Left ventricle myocardium superior (tissue), 1 donor: ENCODE results near the gene MS4A10. TPM values are rescaled to one million over a fixed set of nuclear protein-coding genes. Genes with fewer than 3 reads are reported as not detected.
"Not testable (repeated sequence)": the region's sequence is repeated elsewhere in the genome, so short reads cannot be mapped to it uniquely, and the experiment has no call there.

Source experiments
- ATAC-seq: fragments of 200-7000 bp; cut with Tn5 transposase; one replicate; pipeline ENCODE4 v1.9.1; 2020; ENCODE audit warnings: mild to moderate bottlenecking, moderate library complexity
- DNase-seq: peaks from one replicate; pipeline ENCODE4 v3.0.0-alpha.2; 2020
- intact Hi-C: fragments of 100-400 bp; cut with micrococcal nuclease; formaldehyde crosslinking; loops from one replicate; pipeline ENCODE4 v1.11.0; 2022
- long read RNA-seq: library from polyadenylated mRNA; unstranded; transcript quantifications from one replicate; pipeline ENCODE4 v2.0.0, GENCODE V29; 2021
- total RNA-seq: library from RNA; stranded (reverse); fragmentation: NEBNext Ultra II Directional; extraction: Animal tissue kit (Norgen Biotek cat#: 25700); gene quantifications from one replicate; pipeline ENCODE4 v1.2.1, GENCODE V29; 2021
- donor health status: DM: no; HTN: yes; CAD: no; lungs with severe emphysema.

Gene MS4A10
- total RNA-seq, result not detected
- long read RNA-seq, result 0 reads

DNA sequence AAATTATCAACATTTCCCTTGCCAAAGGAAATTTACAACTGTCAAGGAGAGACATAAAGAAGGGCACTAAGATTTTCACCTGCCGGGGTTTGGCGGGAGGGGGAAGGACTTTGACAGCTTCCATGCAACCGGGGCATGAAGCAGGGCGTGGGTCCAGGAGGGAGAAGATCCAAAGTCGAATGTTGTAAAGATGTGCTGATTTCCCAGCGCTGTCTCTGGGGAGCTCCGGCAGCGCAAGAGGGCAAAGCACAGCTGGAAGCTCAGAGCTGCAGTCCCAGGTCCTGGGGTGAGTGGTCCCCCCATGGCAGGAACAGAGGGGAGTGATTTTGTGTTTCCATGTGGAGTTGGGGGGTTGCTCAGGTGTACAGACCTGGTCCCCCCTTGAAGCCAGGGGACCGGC is at the start of gene MS4A10:
Gene MS4A10 (plus strand): TSS at position 198 of the 400 bp plus-strand sequence. CDS start 5,003 bp downstream, outside the sequence.
- intact Hi-C loops, result no loop called here
- DNase-seq (no peak), ATAC-seq (no peak)

- DNase-seq (no peak), ATAC-seq (no peak)
- intact Hi-C loops, result no loop called here
Measured at GRCh38 chr11:60739114-60739513, 46.0 kb upstream of the MS4A10 start.

DNA sequence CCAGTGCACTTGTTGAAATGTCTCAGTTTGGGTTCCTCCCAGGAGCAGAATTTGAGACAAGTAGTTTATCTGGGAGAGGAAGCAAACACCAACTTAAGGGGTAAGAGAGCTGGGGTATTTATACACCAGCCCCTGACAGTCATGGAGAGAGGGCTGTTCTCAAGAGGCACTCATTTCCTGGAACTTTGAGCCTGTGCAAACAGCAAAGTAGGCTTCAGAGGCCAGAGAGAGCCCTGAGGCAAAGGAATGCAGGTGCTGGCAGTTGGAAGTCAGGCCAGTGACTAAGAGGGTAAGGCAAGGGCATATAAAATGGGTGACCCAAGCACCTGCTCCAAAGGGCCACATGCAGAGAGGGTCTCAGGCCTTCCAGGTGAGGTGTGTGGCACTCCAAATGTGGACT is 44.6 kb upstream of the MS4A10 start:
- intact Hi-C loops, result no loop called here
- no peak for ATAC-seq

GRCh38 chr11:60741421-60741820 is 43.7 kb upstream of the MS4A10 start:
- DNase-seq, result no peak
- ATAC-seq, result no peak
- intact Hi-C loops, result no loop called here

More for the DNA sequence above, 44.6 kb upstream of the MS4A10 start:
- DNase-seq, result no peak

GRCh38 chr11:60743058-60743457 is 42.1 kb upstream of the MS4A10 start:
- ATAC-seq, result no peak

GRCh38 chr11:60744114-60744513 is 41.0 kb upstream of the MS4A10 start:
- no peak for ATAC-seq
- DNase-seq, result no peak

More at GRCh38 chr11:60743058-60743457, 42.1 kb upstream of the MS4A10 start:
- no peak for DNase-seq
- intact Hi-C loops, result no loop called here

DNA sequence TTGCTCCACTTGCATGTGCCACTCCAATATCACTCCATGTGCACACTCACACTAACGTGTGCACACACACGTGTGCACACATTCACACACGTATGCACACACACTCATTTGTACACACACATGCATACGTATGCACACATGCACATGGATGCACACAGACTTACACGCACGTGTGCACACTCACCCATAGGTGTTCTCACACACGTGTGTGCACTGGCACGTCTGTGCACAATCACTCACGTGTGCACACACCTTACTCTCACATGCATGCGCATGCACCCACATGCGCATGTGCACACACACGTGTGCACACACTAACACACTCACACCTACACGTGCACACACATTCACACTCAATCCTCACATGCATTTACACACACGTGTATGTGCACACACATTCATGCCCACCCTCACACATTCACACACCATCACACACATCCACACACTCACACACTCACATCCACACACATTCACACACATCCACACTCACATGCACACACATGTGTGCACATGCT is 37.7 kb upstream of the MS4A10 start:
- intact Hi-C loops, result no loop called here
- ATAC-seq, result no peak
- DNase-seq, result no peak

More at GRCh38 chr11:60744114-60744513, 41.0 kb upstream of the MS4A10 start:
- intact Hi-C loops, result no loop called here

DNA sequence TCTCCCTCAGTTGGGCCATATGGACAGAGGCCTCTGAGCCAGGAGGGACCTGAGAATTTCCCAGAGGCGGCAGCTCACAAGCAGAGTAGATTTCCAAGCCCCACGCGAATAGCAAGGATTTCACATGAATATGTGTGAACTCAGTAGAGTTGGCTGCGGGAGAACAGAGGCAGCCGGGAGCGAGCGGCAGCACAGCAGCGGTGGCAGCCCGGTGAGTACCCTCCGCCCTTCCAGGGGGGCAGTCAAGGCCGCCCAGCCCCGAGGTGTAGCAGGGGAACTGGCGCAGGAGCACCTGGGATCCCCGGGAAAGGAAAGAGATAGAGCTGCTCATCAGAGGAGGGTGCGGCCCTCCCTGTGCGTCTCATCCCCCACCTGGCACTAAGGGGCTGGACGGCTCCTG is 36.9 kb upstream of the MS4A10 start:
- DNase-seq, result no peak
- intact Hi-C loops, result no loop called here
- ATAC-seq, result no peak

DNA sequence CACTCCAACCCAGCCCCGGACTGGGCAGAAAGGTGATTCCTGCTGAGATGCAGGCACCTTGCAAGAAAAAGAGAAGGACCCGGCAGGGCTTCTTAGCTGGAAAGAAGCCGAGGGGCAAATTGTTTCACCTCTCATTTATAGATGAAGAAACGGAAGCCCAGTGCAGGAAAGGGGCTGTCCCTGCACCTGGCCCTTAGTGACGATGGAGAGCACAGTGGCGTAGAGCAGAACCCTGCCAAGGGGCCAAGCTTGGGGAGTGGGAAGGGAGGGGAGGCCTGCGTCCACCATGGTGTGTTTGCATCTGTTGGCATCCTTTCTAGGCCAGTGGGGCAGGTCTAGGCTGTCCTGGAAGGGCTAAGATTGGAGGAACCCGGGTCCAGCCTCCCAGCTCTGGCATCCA is 36.3 kb upstream of the MS4A10 start:
- ATAC-seq (no peak), DNase-seq (no peak)
- intact Hi-C loops, result no loop called here

DNA sequence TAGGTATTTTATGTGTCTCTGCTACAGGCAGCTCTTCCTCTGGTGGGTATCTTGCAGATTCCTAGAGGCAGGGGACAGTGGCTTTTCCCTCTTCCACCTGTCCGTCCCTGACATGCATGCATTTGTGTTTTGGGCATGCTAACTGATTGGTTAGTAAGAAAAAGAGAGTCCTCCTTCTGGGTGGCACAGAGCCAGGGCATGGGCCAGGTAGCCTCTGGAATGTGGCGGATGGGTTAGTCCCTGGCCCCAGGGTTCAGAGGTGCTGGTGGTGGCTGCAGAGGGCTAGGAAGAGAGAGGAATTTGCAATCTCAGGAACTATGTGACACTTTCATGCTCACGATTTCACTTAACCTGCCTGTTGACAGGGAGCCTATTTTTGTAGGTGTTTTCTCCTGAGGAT is 34.2 kb upstream of the MS4A10 start:
- ATAC-seq (no peak), DNase-seq (no peak)
- intact Hi-C loops, result no loop called here

- no peak for ATAC-seq
- no peak for DNase-seq
- intact Hi-C loops, result no loop called here
Measured at GRCh38 chr11:60753309-60753708, 31.8 kb upstream of the MS4A10 start.

- ATAC-seq (no peak), DNase-seq (no peak)
- intact Hi-C loops, result no loop called here
Measured at GRCh38 chr11:60754887-60755286, 30.2 kb upstream of the MS4A10 start.

DNA sequence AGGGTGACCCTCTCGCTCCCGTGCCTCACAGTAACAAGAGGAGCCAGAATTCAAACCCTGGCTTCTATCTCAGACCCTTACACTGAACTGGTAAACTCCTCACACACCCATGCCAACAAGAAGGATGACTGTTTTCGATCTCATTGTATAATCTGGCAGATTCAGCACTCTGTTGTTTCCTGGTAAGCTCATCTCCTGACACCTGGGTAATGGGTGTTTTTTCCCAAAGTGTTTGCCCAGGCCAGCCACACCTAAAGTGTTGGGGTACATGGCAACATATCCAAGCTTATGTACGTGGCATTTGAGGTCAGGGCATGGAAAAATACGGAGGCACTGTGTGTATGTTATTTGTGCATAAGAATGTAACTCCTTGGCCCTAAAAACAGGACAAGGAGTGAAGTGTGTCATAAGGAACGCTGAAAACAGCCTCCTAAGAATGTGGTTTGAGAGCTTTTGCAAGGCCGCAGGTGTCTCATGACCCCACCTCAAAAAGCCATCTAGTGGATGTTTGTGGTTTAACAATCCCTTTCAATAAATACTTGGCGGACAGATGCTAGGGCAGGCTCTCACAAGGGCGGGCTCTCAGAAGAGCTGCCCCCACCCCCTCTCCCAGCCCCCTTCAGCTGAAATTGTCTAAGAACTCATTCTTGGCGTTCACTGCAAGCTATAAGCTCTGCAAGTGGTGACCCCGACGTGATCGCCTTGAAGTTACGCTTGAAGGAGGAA is 28.7 kb upstream of the MS4A10 start, which contains the start of gene MS4A15:
Gene MS4A15 (plus strand): TSS at position 561 of the 726 bp plus-strand sequence. CDS start 6,867 bp downstream, outside the sequence.
- intact Hi-C loops, result no loop called here
- DNase-seq (no peak), ATAC-seq (no peak)

DNA sequence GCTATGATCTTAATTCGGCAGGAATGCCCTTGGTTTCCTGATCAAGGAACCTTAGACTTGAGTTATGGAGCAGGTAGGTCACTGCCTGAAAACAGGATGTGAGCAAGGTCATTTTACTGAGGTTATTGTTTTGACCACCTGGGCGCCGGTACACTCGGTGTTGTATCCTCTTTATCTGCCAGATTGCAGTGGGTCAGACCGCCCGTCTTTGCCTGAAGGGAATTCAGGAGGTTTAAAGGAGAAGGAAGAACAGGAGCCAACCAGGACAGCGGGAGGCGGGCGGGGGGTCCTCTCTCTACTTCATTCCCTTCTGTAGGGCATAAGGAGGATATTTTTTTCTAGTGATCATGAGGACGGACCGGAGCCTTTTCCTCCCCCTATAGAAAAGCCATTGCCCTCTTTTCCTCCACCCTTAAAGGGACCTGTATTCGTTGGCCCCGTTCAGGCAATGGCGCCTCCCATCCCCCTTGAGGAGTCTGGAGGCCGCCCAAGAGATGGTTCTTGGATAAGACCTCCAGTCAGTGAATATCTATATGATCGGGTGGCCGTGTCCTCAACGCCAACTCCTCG is 27.8 kb upstream of the MS4A10 start:
- intact Hi-C loops, result no loop called here
- DNase-seq (no peak), ATAC-seq (no peak)

DNA sequence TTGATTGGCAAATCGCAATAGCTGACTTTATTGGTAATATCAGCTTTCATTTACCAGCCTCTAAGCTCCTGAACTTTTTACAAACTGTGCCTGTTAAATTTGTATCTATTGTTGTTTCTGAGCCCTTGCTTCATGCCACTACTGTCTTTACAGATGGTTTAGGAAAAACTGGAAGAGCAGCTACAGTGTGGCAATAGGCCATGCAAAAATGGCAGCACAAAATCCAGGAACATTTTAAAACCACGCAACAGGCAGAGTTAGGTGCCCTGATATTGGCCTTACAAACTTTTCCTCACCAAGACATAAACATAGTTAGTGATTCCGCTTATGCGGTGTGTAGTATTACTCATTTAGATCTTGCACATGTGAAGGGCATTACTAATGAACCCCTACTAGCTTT is 26.5 kb upstream of the MS4A10 start:
- DNase-seq, ATAC-seq, intact Hi-C loops: not testable (repeated sequence)

DNA sequence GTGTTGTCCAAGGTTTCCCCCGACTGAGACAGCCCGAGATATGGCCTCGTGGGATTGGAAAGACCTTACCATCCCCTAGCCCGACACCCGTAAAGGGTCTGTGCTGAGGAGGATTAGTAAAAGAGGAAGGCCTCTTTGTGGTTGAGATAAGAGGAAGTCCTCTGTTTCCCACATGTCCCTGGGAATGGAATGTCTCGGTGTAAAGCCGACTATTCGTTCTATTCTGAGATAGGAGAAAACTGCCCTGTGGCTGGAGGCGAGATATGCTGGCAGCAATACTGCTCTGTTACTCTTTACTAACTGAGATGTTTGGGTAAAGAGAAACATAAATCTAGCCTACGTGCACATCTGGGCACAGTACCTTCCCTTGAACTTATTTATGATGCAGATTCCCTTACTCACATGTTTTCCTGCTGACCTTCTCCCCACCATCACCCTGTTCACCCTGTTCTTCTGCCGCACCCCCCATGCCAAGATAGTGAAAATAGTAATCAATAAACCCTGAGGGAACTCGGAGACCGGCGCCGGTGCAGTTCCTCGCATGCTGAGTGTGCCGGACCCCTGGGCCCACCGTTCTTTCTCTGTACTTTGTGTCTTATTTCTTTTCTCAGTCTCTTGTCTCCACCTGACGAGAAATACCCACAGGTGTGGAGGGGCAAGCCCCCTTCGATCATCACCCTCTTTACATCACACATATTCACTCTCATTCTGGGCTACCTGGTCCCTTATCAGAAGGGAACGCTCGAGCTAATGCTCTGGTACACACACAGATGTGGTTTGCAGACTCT is 25.5 kb upstream of the MS4A10 start:
- ATAC-seq, DNase-seq, intact Hi-C loops: not testable (repeated sequence)

- DNase-seq (no peak), ATAC-seq (no peak)
- intact Hi-C loops, result no loop called here
Measured at GRCh38 chr11:60761436-60762190, 23.5 kb upstream of the MS4A10 start.

- DNase-seq (no peak), ATAC-seq (no peak)
- intact Hi-C loops, result no loop called here
Measured at GRCh38 chr11:60762851-60763691, 22.1 kb upstream of the MS4A10 start.
